HG02870 (cell line): ENCODE data around the gene F13B.
"Not testable (repeated sequence)": the region's sequence is repeated elsewhere in the genome, so short reads cannot be mapped to it uniquely, and the experiment has no call there.

ENCODE experiments used
- ATAC-seq: cut with Tn5 transposase; IDR thresholded peaks from one replicate; pipeline ENCODE4 v1.9.1; 2021; ENCODE audit warnings: mild to moderate bottlenecking, moderate library complexity; ENCODE audit not compliant: unreplicated experiment

The F13B gene

DNA sequence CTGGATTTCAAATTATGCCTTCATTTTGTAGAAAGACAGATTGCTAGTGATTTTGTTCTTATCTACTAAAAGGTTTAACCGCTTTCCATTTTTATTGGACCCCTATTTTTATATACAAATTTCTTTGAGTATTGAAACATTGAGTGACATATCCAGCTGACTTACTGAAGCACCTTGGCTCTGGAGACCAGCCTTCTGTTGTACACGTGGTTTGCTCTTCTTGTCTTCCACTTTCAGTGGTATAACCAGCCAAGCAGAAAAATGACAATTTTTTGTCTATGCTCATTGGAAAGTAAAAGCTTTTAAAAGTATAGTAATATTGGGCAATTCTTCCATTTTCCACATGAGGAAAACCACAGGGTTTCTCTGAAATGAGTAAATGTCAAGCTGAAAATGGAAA, 4.4 kb downstream of the F13B start:
- ATAC-seq = peak; percentile 95

DNA sequence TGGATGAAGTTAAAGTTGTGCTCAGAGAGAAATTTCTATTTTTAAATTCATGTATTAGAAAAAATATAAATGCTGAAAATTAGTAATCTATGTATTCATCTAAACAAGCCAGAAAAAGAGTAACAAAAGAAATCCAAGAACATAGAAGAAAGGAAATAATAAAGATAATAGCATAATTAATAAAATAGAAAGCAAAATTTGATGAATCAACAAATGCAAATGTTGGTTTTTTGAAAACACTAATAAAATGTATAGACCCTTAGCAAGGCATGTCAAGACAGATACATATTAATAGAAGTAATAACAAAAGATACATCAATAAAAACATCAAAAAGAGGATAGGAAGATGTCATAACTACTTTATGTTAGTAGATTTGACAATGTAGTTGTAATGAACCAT, 18.0 kb downstream of the F13B start:
- no peak for ATAC-seq

DNA sequence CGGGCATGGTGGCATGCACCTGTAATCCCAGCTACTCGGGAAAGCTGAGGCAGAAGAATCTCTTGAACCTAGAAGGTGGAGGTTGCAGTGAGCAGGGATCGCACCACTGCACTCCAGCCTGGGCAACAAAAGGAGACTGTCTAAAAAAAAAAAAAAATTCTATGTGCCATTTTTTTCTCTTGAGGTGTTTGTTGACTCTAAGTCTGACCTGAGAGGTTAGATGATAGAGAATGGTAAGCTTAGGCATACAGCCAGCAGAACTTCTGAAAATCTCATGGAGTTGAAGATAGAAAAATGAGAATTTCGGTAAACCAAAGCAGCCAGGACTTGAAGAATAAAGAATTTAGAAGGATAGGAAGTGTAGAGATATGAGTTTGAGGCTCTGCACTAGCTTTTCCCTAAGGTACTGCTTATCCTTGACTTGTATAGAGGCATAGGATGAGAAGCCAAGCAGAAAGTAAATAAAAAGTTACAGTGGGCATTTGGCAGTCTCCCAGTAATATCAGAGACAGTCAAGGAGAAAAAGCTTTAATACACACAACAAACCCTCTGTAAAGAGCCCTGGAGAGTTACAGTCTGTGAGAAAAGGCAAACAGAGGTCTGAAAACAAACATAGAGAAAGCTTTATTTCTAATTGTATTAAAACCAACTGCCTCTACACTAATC, 24.3 kb downstream of the F13B start:
- ATAC-seq = no peak

DNA sequence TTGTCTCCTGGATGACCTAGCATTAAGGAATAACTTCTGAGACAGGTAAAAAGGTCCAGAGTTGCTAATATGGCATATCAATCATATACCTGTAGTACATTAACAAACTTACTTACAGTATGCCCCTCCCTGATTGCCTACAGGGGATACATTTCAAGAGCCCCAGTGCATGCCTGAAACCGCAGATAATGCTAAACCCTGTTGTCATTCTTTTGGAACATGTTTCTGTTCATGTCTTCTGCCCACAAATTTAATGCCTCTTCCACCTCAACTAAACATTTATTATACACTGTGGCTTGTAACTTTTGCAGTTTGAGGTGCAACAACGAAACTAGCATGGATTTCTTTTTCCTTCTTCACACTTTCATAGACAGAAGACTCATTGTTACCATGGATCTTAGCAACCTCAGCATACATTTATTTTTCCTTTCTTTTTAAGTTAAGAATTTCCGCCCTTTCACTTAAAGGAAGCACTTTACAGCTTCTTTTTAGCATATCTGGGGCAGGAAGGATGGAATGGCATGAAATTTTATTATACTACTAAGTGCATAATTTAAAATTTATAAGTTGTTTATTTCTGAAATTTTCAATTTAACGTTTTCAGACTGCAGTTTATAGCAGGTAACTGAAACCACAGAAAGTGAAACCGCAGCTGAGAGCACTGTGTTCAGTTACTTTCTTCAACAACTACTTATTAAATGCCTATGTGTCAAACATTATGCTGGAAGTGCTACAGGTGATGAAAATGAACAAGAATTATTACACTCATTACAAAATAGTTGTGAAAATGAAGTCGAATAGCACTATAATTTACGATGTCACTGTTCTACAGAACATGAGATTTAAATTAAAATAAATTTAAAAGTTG, 25.3 kb downstream of the F13B start:
- peak; percentile 93 for ATAC-seq

DNA sequence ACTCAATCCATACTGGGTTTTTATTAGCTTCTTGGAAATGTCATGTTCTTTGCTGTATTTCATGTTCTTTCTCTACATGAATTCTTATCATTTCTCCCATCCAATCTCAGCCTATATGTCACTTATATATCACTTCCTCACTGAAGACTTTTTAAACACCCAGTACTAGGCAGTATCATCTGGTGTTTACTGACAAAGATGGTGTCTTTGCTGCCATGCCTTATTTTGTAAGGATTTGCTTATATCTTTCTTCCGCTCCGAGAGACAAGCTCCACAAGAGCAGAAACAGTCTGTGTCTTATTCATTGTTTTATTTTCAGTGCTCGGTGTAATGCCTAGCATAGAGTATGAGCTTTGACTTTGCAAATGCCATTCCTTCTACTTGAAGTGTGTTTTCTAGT, 30.2 kb downstream of the F13B start:
- no peak for ATAC-seq

GRCh38 chr1:197034631-197035339, 32.3 kb downstream of the F13B start:
- ATAC-seq = not testable (repeated sequence)

- ATAC-seq = no peak
Measured at GRCh38 chr1:197029749-197030148, 37.3 kb downstream of the F13B start.

DNA sequence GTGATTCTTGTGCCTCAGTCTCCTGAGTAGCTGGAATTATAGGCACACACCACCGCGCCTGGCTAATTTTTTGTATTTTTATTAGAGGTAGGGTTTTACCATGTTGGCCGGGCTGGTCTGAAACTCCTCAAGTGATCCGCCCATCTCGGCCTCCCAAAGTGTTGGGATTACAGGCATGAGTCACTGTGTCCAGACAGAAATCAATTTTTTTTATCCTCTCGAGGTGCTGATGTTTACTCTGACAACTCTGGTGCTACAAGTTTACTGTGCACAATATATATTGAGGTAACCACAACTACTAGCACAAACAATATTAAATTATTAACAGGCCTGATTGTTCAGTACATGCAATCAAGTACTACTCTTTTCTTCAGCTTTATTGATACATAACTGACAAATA, 39.7 kb downstream of the F13B start:
- ATAC-seq = no peak

DNA sequence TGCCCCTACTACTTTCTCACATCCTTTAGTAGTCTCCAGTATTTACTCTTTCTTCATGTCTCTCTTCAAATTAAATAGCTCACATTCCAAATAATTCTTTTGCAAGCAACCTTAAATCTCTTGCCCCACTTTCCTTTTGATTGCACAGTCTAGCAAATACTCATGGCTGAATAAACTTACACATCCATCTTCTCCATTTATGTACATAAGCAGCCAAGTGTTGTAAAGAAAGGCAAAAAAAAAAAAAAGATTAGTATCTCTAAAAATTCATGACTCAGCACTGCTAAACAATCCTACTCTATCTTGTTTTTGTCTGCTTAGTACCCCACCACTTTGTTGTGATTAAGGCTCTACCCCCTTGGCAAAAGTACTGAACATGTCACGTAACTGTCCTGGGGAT, 42.6 kb downstream of the F13B start:
- ATAC-seq = no peak

GRCh38 chr1:197021716-197022115, 45.3 kb downstream of the F13B start:
- ATAC-seq = no peak

GRCh38 chr1:197017558-197018146, 49.4 kb downstream of the F13B start:
- no peak for ATAC-seq

- no peak for ATAC-seq
Measured at GRCh38 chr1:197016751-197017150, 50.3 kb downstream of the F13B start.

- ATAC-seq = no peak
Measured at GRCh38 chr1:197013234-197013633, 53.8 kb downstream of the F13B start.

GRCh38 chr1:197011614-197012013, 55.4 kb downstream of the F13B start:
- ATAC-seq = no peak

- no peak for ATAC-seq
Measured at GRCh38 chr1:197008861-197009260, 58.2 kb downstream of the F13B start.

- ATAC-seq = no peak
Measured at GRCh38 chr1:197003132-197003531, 63.9 kb downstream of the F13B start.

DNA sequence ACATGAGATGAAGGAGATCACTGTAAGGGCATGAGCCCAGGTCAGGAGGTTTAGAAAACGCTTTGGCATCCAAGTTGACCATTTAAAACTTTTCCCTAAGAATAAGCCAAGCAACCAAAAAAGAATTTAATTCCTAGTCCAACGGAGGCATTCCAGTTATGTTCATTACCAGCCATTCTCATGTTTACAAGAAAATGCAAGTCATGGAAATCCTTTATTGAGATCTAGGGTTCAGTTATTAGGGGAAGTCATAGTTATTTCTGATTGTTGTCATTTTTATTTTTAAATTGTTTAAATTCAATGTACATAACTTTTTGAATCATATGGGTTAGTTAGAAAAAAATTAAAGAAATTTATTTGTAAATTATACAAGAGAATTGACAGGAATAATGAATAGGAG, 65.2 kb downstream of the F13B start:
- no peak for ATAC-seq

DNA sequence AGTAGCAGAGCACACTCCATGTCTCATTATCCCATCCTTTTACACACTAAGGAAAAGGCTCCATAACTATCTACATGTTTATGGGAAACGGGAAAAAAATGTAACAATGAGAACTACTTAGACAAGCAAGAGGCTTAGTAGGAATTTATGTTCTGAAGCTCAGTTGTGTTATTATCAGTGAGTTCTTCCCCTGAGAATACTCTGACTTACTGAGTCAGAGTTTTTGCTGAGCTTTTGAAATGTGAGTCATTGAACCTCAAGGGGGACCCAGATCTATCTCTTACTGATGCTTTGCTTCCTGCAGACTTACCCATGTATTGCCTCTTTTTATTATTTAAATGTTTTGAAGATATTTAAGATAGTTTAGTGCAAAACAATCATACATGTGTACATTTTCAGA, 69.6 kb downstream of the F13B start:
- no peak for ATAC-seq

DNA sequence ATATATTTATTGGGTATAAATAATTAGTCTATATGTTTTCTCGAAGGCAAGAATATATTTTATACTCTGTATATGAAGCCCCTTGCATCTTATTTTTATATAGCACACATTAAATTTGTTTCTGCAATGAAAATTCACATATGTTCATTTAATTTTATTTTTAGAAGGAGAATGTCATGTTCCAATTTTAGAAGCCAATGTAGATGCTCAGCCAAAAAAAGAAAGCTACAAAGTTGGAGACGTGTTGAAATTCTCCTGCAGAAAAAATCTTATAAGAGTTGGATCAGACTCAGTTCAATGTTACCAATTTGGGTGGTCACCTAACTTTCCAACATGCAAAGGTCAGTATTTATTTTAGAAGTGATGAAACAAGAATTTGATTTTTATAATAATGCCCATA, 73.1 kb downstream of the F13B start:
- no peak for ATAC-seq

DNA sequence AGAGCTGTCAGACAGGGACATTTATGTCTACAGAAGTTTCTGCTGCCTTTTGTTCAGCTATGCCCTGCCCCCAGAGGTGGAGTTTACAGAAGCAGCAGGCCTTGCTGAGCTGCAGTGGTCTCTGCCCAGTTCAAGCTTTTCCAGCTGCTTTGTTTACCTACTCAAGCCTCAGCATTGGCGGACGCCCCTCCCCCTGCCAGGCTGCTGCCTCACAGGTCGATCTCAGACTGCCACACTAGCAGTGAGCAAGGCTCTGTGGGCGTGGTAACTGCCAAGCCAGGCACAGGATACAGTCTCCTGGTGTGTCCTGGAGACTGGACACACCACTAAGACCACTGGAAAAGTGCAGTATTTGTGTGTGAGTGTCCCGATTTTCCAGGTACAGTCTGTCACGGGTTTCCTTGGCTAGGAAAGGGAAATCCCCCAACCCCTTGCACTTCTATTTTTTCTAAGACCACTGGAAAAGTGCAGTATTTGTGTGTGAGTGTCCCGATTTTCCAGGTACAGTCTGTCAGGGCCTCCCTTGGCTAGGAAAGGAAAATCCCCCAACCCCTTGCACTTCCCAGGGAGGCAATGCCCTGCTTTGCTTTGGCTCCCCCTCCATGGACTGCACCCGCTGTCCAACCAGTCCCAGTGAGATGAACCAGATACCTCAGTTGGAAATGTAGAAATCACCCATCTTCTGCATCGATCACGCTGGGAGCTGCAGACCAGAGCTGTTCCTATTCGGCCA, 75.0 kb downstream of the F13B start:
- ATAC-seq = not testable (repeated sequence)
